GM18520 (cell line): Measurements from ENCODE around the gene MOB2.

ENCODE experiments used
- ATAC-seq: cut with Tn5 transposase; IDR thresholded peaks from one replicate; pipeline ENCODE4 v1.9.1; 2021; ENCODE audit not compliant: unreplicated experiment

MOB2 gene

GRCh38 chr11:1422981-1423380, 63.6 kb downstream of the MOB2 start:
- ATAC-seq = no peak

- no peak for ATAC-seq
Observed at GRCh38 chr11:1422481-1422880, 64.1 kb downstream of the MOB2 start.

- ATAC-seq = no peak
Observed at GRCh38 chr11:1421291-1421690, 65.3 kb downstream of the MOB2 start.

- ATAC-seq = no peak
Observed at GRCh38 chr11:1419811-1420210, 66.8 kb downstream of the MOB2 start.
